A549 (cell line): ENCODE measurements around the gene ELAPOR1.

Experiments
- FOSB ChIP-seq: fragments of 250-450 bp; sonication (Bioruptor Pico); IDR thresholded peaks from 2 replicates; pipeline ENCODE4 v1.5.0; 2020; ENCODE audit warnings: mild to moderate bottlenecking, moderate library complexity
- HOXB13 ChIP-seq: fragments of 250-450 bp; sonication (Bioruptor Pico); IDR thresholded peaks from 2 replicates; pipeline ENCODE4 v1.5.0; 2020; ENCODE audit warnings: low read depth, mild to moderate bottlenecking, moderate library complexity
- KDM1A ChIP-seq: fragments of 200-600 bp; sonication (generic); IDR thresholded peaks from 2 replicates; pipeline ENCODE4 v1.6.1; 2016; ENCODE audit warnings: low read depth, mild to moderate bottlenecking
- MAFK ChIP-seq: fragments of 450-650 bp; IDR thresholded peaks from 2 replicates; pipeline ENCODE4 v1.6.1; 2014; ENCODE audit not compliant: partially characterized antibody
- POLR2A ChIP-seq: IDR thresholded peaks from 2 replicates; pipeline ENCODE4 v1.6.1; 2012; ENCODE audit warnings: mild to moderate bottlenecking, low read length
- RCOR1 ChIP-seq: fragments of 150-350 bp; IDR thresholded peaks from 2 replicates; pipeline ENCODE4 v1.6.1; 2014; ENCODE audit warnings: antibody characterized with exemption, low read length, low read depth
- TF ChIP-seq, protein P1 (sequence below): fragments of >200 bp; sonication (Bioruptor Twin); formaldehyde crosslinking; IDR thresholded peaks from 3 replicates; pipeline ENCODE4 v1.5.1; 2016
- TF ChIP-seq, protein P2 (sequence below): fragments of >200 bp; sonication (Bioruptor Twin); formaldehyde crosslinking; IDR thresholded peaks from 3 replicates; pipeline ENCODE4 v1.6.1; 2016
- TF ChIP-seq, protein P3 (sequence below): IDR thresholded peaks from 2 replicates; pipeline ENCODE4 v1.6.1; 2012

DNA sequence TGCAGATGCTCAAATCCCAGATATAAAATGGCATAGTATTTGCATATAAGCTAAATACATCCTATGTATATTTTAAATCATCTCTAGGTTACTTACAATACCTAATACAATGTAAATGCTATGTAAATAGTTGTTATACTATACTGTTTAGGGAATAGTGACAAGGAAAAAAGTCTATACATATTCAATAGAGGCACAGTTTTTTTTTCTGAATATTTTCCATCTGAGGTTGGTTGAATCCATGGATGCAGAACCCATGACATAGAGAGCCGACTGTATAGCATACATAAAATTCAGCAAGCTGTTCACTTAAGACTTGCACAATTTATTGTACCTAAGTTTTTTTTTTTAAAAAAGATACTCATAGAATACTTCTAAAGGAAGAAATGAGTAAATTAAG, 44.6 kb upstream of the ELAPOR1 start:
- no peak for TF ChIP-seq POLR2A
- TF ChIP-seq RCOR1 = no peak
- TF ChIP-seq, protein P1, sequence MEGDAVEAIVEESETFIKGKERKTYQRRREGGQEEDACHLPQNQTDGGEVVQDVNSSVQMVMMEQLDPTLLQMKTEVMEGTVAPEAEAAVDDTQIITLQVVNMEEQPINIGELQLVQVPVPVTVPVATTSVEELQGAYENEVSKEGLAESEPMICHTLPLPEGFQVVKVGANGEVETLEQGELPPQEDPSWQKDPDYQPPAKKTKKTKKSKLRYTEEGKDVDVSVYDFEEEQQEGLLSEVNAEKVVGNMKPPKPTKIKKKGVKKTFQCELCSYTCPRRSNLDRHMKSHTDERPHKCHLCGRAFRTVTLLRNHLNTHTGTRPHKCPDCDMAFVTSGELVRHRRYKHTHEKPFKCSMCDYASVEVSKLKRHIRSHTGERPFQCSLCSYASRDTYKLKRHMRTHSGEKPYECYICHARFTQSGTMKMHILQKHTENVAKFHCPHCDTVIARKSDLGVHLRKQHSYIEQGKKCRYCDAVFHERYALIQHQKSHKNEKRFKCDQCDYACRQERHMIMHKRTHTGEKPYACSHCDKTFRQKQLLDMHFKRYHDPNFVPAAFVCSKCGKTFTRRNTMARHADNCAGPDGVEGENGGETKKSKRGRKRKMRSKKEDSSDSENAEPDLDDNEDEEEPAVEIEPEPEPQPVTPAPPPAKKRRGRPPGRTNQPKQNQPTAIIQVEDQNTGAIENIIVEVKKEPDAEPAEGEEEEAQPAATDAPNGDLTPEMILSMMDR = no peak
- TF ChIP-seq, protein P2, sequence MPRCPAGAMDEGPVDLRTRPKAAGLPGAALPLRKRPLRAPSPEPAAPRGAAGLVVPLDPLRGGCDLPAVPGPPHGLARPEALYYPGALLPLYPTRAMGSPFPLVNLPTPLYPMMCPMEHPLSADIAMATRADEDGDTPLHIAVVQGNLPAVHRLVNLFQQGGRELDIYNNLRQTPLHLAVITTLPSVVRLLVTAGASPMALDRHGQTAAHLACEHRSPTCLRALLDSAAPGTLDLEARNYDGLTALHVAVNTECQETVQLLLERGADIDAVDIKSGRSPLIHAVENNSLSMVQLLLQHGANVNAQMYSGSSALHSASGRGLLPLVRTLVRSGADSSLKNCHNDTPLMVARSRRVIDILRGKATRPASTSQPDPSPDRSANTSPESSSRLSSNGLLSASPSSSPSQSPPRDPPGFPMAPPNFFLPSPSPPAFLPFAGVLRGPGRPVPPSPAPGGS = no peak
- no peak for TF ChIP-seq HOXB13 (CRISPR knock-in tag)
- TF ChIP-seq, protein P3, sequence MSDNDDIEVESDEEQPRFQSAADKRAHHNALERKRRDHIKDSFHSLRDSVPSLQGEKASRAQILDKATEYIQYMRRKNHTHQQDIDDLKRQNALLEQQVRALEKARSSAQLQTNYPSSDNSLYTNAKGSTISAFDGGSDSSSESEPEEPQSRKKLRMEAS = no peak
- no peak for TF ChIP-seq FOSB (CRISPR knock-in tag)
- no peak for TF ChIP-seq MAFK
- no peak for TF ChIP-seq KDM1A
